Liver (tissue), 9 donors: Measurements from ENCODE around the gene CABLES1. TPM values are rescaled to one million over a fixed set of nuclear protein-coding genes. Genes with fewer than 3 reads are reported as not detected.

ENCODE experiments used
- DNase-seq: peaks from one replicate; pipeline ENCODE4 v3.0.0-alpha.2; 2017; ENCODE audit warnings: low spot score
- H3K27ac ChIP-seq, 2 donors: one replicate each; pipeline ENCODE4 v1.7.0; 2013; ENCODE audit warnings: inconsistent platforms in 2 of 2, low read length in 2 of 2, control low read depth in 1 of 2, low read depth in 1 of 2, mild to moderate bottlenecking in 1 of 2
- H3K27me3 ChIP-seq, 4 donors: one replicate each; pipeline versions ENCODE4 v1.6.1 to v1.7.0; 2013; ENCODE audit warnings: low read length in 3 of 4, inconsistent platforms in 1 of 4, mild to moderate bottlenecking in 1 of 4, moderate library complexity in 1 of 4; ENCODE audit not compliant: control insufficient read depth in 4 of 4, insufficient read depth in 4 of 4
- H3K36me3 ChIP-seq, 4 donors: one replicate each; pipeline versions ENCODE4 v1.6.1 to v1.7.0; 2013; ENCODE audit warnings: low read length in 3 of 4, mild to moderate bottlenecking in 3 of 4, low read depth in 1 of 4, moderate library complexity in 1 of 4; ENCODE audit not compliant: control insufficient read depth in 4 of 4, insufficient read depth in 3 of 4
- H3K4me1 ChIP-seq, 4 donors: one replicate each; pipeline versions ENCODE4 v1.6.1 to v1.7.0; 2013; ENCODE audit warnings: low read length in 3 of 4, mild to moderate bottlenecking in 3 of 4, moderate library complexity in 1 of 4; ENCODE audit not compliant: control insufficient read depth in 4 of 4, insufficient read depth in 4 of 4
- H3K4me3 ChIP-seq, 3 donors: one replicate each; pipeline versions ENCODE4 v1.6.1 to v1.7.0; 2013; ENCODE audit warnings: low read length in 3 of 3, control low read depth in 1 of 3, low read depth in 1 of 3, mild to moderate bottlenecking in 1 of 3
- H3K9ac ChIP-seq, 2 donors: one replicate each; pipeline ENCODE4 v1.7.0; 2013; ENCODE audit warnings: low read length in 2 of 2, mild to moderate bottlenecking in 2 of 2, moderate library complexity in 2 of 2, control low read depth in 1 of 2, low read depth in 1 of 2
- H3K9me3 ChIP-seq, 4 donors: one replicate each; pipeline versions ENCODE4 v1.6.1 to v1.7.0; 2013; ENCODE audit warnings: low read length in 3 of 4; ENCODE audit not compliant: control insufficient read depth in 4 of 4
- ATF3 ChIP-seq: IDR thresholded peaks from 2 replicates; pipeline ENCODE4 v1.6.1; 2016; ENCODE audit warnings: antibody characterized with exemption
- CTCF ChIP-seq: fragments of 150-350 bp; IDR thresholded peaks from 2 replicates; pipeline ENCODE4 v1.5.1; 2017; ENCODE audit warnings: improper control_type of control experiment, low read depth, low read length; ENCODE audit not compliant: missing input control
- EGR1 ChIP-seq, 2 donors: IDR thresholded peaks; 2 replicates each; pipeline ENCODE4 v1.6.1; 2016 to 2018; ENCODE audit warnings: antibody characterized with exemption in 2 of 2, low read depth in 2 of 2
- FOXA1 ChIP-seq: IDR thresholded peaks from 2 replicates; pipeline ENCODE4 v1.6.1; 2016; ENCODE audit warnings: antibody characterized with exemption
- FOXA2 ChIP-seq: IDR thresholded peaks from 2 replicates; pipeline ENCODE4 v1.6.1; 2016; ENCODE audit warnings: antibody characterized with exemption
- GABPA ChIP-seq, 2 donors: IDR thresholded peaks in 1 of 2; conservative IDR thresholded peaks in 1 of 2; 2 replicates each; pipeline ENCODE4 v1.6.1; 2016; ENCODE audit warnings: antibody characterized with exemption in 2 of 2, mild to moderate bottlenecking in 1 of 2, moderate library complexity in 1 of 2
- HNF4A ChIP-seq, 2 donors: conservative IDR thresholded peaks; 2 replicates each; pipeline ENCODE4 v1.6.1; 2016; ENCODE audit warnings: antibody characterized with exemption in 2 of 2, mild to moderate bottlenecking in 2 of 2
- HNF4G ChIP-seq: IDR thresholded peaks from 2 replicates; pipeline ENCODE4 v1.6.1; 2016; ENCODE audit warnings: antibody characterized with exemption
- MAX ChIP-seq: IDR thresholded peaks from 2 replicates; pipeline ENCODE4 v1.6.1; 2016; ENCODE audit warnings: antibody characterized with exemption
- NR2F2 ChIP-seq: IDR thresholded peaks from 2 replicates; pipeline ENCODE4 v1.6.1; 2016; ENCODE audit warnings: antibody characterized with exemption
- RAD21 ChIP-seq, 2 donors: IDR thresholded peaks; 2 replicates each; pipeline ENCODE4 v1.6.1; 2016; ENCODE audit warnings: antibody characterized with exemption in 2 of 2, mild to moderate bottlenecking in 2 of 2
- REST ChIP-seq: IDR thresholded peaks from 2 replicates; pipeline ENCODE4 v1.6.1; 2016; ENCODE audit warnings: antibody characterized with exemption, mild to moderate bottlenecking
- RXRA ChIP-seq, 2 donors: IDR thresholded peaks; 2 replicates each; pipeline ENCODE4 v1.6.1; 2017 to 2018; ENCODE audit warnings: antibody characterized with exemption in 2 of 2, mild to moderate bottlenecking in 1 of 2
- SP1 ChIP-seq: IDR thresholded peaks from 2 replicates; pipeline ENCODE4 v1.6.1; 2018; ENCODE audit warnings: antibody characterized with exemption, mild to moderate bottlenecking
- TAF1 ChIP-seq: conservative IDR thresholded peaks from 2 replicates; pipeline ENCODE4 v1.6.1; 2016; ENCODE audit warnings: antibody characterized with exemption, mild to moderate bottlenecking
- YY1 ChIP-seq: IDR thresholded peaks from 2 replicates; pipeline ENCODE4 v1.6.1; 2016; ENCODE audit warnings: antibody characterized with exemption, mild to moderate bottlenecking
- ZBTB33 ChIP-seq: IDR thresholded peaks from 2 replicates; pipeline ENCODE4 v1.6.1; 2016; ENCODE audit warnings: antibody characterized with exemption
- WGBS: extraction: QIAGEN DNeasy Blood & Tissue Kit; methylation state at CpG from one replicate; pipeline ENCODE4 v1.1.7; 2013; 5-methylcytosine and 5-hydroxymethylcytosine counted together
- polyA plus RNA-seq, 2 donors: library from polyadenylated mRNA; stranded (reverse) in 1 of 2; unstranded in 1 of 2; fragments of 200-250 nt in 1 of 2; fragments of >200 nt in 1 of 2; fragmentation: Nextera tagmentation in 1 of 2; extraction: Ambion mirVana in 1 of 2; gene quantifications; one replicate each; pipeline versions ENCODE4 v1.2.1 to v1.2.3, GENCODE V29; 2013 to 2015
- total RNA-seq, 2 donors: library from RNA; depleted of rRNA; stranded (reverse); fragments of >200 nt; gene quantifications; one replicate each; pipeline ENCODE4 v1.2.3, GENCODE V29; 2014
- donor health status: healthy.
- donor health status: healthy.
- donor health status: healthy.
- donor health status: healthy.
- donor health status: healthy.

The CABLES1 gene
- total and polyA plus RNA-seq, 4 donors = 3.3 to 8.9 (median 4.5) TPM

- Histone ChIP-seq H3K27me3 (no peaks in the 10 kb centered on the region), H3K9ac (no peak overlapping the region), H3K36me3 (peaks cover 2 to 16% (median 7%) of the 10 kb centered on the region in 4 donors), H3K9me3 (no peaks in the 10 kb centered on the region), H3K4me3 (no peak overlapping the region), H3K4me1 (no peaks in the 10 kb centered on the region), H3K27ac (no peak overlapping the region)
- WGBS = 96% methylated on average over 11 of the region's 11 CpGs
- DNase-seq = no peak
- no peak for TF ChIP-seq EGR1 (IDR thresholded peaks at IDR 0.05; ENCODE audit: low read depth in 2 of 2)
- no peak for TF ChIP-seq YY1
- TF ChIP-seq SP1 = no peak
Measured at GRCh38 chr18:23217781-23218180, 82.5 kb downstream of the CABLES1 start.

- Histone ChIP-seq H3K27me3 (no peaks in the 10 kb centered on the region), H3K4me1 (no peaks in the 10 kb centered on the region), H3K36me3 (peaks cover 0 to 7% (median 2%) of the 10 kb centered on the region in 4 donors), H3K4me3 (no peak overlapping the region), H3K27ac (no peak overlapping the region), H3K9me3 (no peaks in the 10 kb centered on the region), H3K9ac (no peak overlapping the region)
- TF ChIP-seq EGR1 (IDR thresholded peaks at IDR 0.05; ENCODE audit: low read depth in 2 of 2) (no peak), YY1 (no peak), FOXA2 (no peak), SP1 (no peak), HNF4A (conservative IDR thresholded peaks at IDR 0.05) (no peak), ATF3 (no peak), GABPA (IDR thresholded peaks at IDR 0.05 in 1 of 2, conservative IDR thresholded peaks at IDR 0.05 in 1 of 2) (no peak), CTCF (no peak), NR2F2 (no peak), TAF1 (no peak), FOXA1 (no peak)
- DNase-seq = no peak
- 97% methylated on average over 8 of the region's 8 CpGs for WGBS
Measured at GRCh38 chr18:23220355-23220754, 85.1 kb downstream of the CABLES1 start.

- TF ChIP-seq FOXA1 = no peak
- TF ChIP-seq SP1 = no peak
- TF ChIP-seq TAF1 = no peak
- no peak for TF ChIP-seq ZBTB33
- TF ChIP-seq HNF4G = no peak
- TF ChIP-seq CTCF = no peak
- no peak for TF ChIP-seq FOXA2
- no peak for TF ChIP-seq RAD21 (IDR thresholded peaks at IDR 0.05)
- TF ChIP-seq HNF4A (conservative IDR thresholded peaks at IDR 0.05) = no peak
- TF ChIP-seq YY1 = no peak
- no peak for TF ChIP-seq GABPA (IDR thresholded peaks at IDR 0.05 in 1 of 2, conservative IDR thresholded peaks at IDR 0.05 in 1 of 2)
- no peak for TF ChIP-seq REST
- no peak for TF ChIP-seq ATF3
- TF ChIP-seq RXRA (IDR thresholded peaks at IDR 0.05) = no peak
- no peak for TF ChIP-seq NR2F2
- no peak for TF ChIP-seq MAX
- no peak overlapping the region for H3K27ac ChIP-seq
- no peak overlapping the region for H3K4me3 ChIP-seq
- DNase-seq = no peak
- H3K9ac ChIP-seq = no peak overlapping the region
- peaks cover 0 to 4% (median 2%) of the 10 kb centered on the region in 4 donors for H3K36me3 ChIP-seq
- no peaks in the 10 kb centered on the region for H3K4me1 ChIP-seq
- no peaks in the 10 kb centered on the region for H3K9me3 ChIP-seq
- 94% methylated on average over 4 of the region's 4 CpGs for WGBS
- no peaks in the 10 kb centered on the region for H3K27me3 ChIP-seq
Measured at GRCh38 chr18:23223641-23224040, 88.4 kb downstream of the CABLES1 start.
